Measurements from ENCODE around the gene ACTBL2. TPM values are rescaled to one million over a fixed set of nuclear protein-coding genes. Genes with fewer than 3 reads are reported as not detected.

ACTBL2 gene
- total RNA-seq (2016; rRNA removed; fragmentation: Illumina TruSeq; extraction: Trizol) = not detected in 2 replicates
- not detected in 2 replicates for total RNA-seq (2016; cell fraction: cytosol; rRNA removed; fragmentation: Illumina TruSeq; extraction: Trizol; ENCODE audit: low read depth)
- total RNA-seq (2016; cell fraction: insoluble cytoplasmic fraction; rRNA removed; fragmentation: Illumina TruSeq; extraction: Trizol) = not detected in 2 replicates
- not detected in 2 replicates for total RNA-seq (2016; cell fraction: membrane; rRNA removed; fragmentation: Illumina TruSeq; extraction: Trizol)
- not detected in 2 replicates for total RNA-seq (2016; cell fraction: nucleus; rRNA removed; fragmentation: Illumina TruSeq; extraction: Trizol)
- not detected in 2 replicates for polyA plus RNA-seq (2011; rRNA removed)
- not detected in 2 replicates for polyA plus RNA-seq (2011; cell fraction: cytosol; rRNA removed)
- not detected in 2 replicates for polyA plus RNA-seq (2011; cell fraction: nucleus; rRNA removed)
- polyA plus RNA-seq (2012) = not detected in 2 replicates
- polyA plus RNA-seq (2016; cell fraction: cytosol; fragmentation: Illumina TruSeq; extraction: Trizol; ENCODE audit: low read depth) = not detected in 2 replicates
- not detected in 2 replicates for polyA plus RNA-seq (2016; cell fraction: insoluble cytoplasmic fraction; fragmentation: Illumina TruSeq; extraction: Trizol; ENCODE audit: low read depth)
- polyA plus RNA-seq (2016; cell fraction: membrane; fragmentation: Illumina TruSeq; extraction: Trizol; ENCODE audit: low read depth) = not detected in 2 replicates
- polyA plus RNA-seq (2016; cell fraction: nucleus; fragmentation: Illumina TruSeq; extraction: Trizol; ENCODE audit: insufficient read depth, low read depth) = not detected in 2 replicates
- polyA minus RNA-seq (2011; rRNA and poly(A)+ RNA removed; ENCODE audit: low replicate concordance) = 0.30 TPM in 1 of 2 replicates, not detected in the other
- not detected in 2 replicates for polyA minus RNA-seq (2011; cell fraction: cytosol; rRNA and poly(A)+ RNA removed)
- not detected in 2 replicates for polyA minus RNA-seq (2011; cell fraction: nucleus; rRNA and poly(A)+ RNA removed)
- not detected for Bru-seq, nascent RNA
- not detected for BruChase-seq, experiment 1, labeled RNA remaining after a 6-hour chase
- not detected for BruChase-seq, experiment 2, labeled RNA remaining after a 2-hour chase
- long read RNA-seq, experiment 1 = 0 reads
- long read RNA-seq, experiment 2 = 0 reads

DNA sequence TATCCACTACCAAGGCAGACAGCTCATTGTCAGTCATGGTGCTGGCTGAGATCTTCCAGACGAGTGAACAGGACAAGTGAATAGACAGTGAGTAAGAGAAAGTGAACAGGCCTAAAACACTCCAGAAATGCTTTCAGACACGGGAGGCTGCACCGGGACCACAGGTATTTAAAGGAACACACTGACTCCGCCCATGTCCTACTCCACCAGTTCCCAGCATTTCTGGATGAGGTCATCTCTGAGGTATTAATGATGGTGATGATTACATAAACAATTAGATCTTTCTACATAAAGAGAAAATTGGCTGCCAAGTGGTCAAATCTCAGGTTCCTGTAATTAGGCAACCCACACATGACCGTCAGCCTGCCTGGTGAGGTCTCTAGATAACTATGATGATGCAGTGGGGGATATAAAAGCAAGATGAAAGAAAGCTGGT is at the start of gene ACTBL2:
Gene ACTBL2, minus strand, starts transcription at position 141 of the 436 bp plus-strand sequence. Its CDS starts 104 bp downstream, at position 37.
- ChIA-PET POLR2A (no interaction called here), CTCF (ENCODE audit: low intra/inter-chr PET ratio, low total read pairs) (no interaction called here)
- H3K9me3 ChIP-seq (ENCODE audit: low read length) = no peaks in the 10 kb centered on the region
- no peak within 1 kb of the TSS for H3K4me2 ChIP-seq (ENCODE audit: low read depth, low read length)
- no peaks in the 10 kb centered on the region for H3K79me2 ChIP-seq (ENCODE audit: insufficient read depth, low read length)
- no peaks in the 10 kb centered on the region for H3K27me3 ChIP-seq (ENCODE audit: control insufficient read depth in 1 of 2, insufficient read depth in 2 of 2, low read length in 2 of 2)
- no peak within 1 kb of the TSS for H3K27ac ChIP-seq (ENCODE audit: extremely low read length, insufficient read depth, low read length)
- H3K36me3 ChIP-seq (replicated peaks in 1 of 2; ENCODE audit: control insufficient read depth in 1 of 2, insufficient read depth in 2 of 2, low read length in 2 of 2) = no peaks in the 10 kb centered on the region
- no peaks in the 10 kb centered on the region for H3K4me1 ChIP-seq (ENCODE audit: insufficient read depth, low read length)
- intact Hi-C loops (cut with micrococcal nuclease; ENCODE audit: unreplicated experiment) (no loop called here), in situ Hi-C loops (cut with HindIII; ENCODE audit: extremely low pct_ligation_motif_present, low pct_unique_long_range_greater_than_20kb) (no loop called here)
- WGBS (ENCODE audit: low lambda C conversion rate) = 20% methylated on average over 5 of the region's 5 CpGs
- BruUV-seq (replicated peaks) = no TSS peak
- DNase-seq (ENCODE audit: low spot score) (no peak), FAIRE-seq (no peak), ATAC-seq (no peak)
- 0 out of 2 replicates have a peak, but pooled peaks have one; percentile 23 for TF ChIP-seq ATF7 (IDR thresholded peaks at IDR 0.05)
- TF ChIP-seq ATF7 (CRISPR knock-in tag; IDR thresholded peaks at IDR 0.05) = no peak
- TF ChIP-seq, protein P1, sequence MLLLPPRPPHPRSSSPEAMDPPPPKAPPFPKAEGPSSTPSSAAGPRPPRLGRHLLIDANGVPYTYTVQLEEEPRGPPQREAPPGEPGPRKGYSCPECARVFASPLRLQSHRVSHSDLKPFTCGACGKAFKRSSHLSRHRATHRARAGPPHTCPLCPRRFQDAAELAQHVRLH (CRISPR knock-in tag; IDR thresholded peaks at IDR 0.05; ENCODE audit: borderline replicate concordance, low read depth) = no peak
- no peak within 1 kb of the TSS for H2AFZ ChIP-seq (ENCODE audit: low read length)
- H3K9ac ChIP-seq (ENCODE audit: insufficient read depth, low read depth, low read length) = no peak within 1 kb of the TSS
- H3K4me3 ChIP-seq (replicated peaks in 1 of 3; ENCODE audit: insufficient read depth in 1 of 3, low read depth in 2 of 3, low read length in 3 of 3) = no peak within 1 kb of the TSS
- H4K20me1 ChIP-seq (ENCODE audit: insufficient read depth, low read length) = no peaks in the 10 kb centered on the region

DNA sequence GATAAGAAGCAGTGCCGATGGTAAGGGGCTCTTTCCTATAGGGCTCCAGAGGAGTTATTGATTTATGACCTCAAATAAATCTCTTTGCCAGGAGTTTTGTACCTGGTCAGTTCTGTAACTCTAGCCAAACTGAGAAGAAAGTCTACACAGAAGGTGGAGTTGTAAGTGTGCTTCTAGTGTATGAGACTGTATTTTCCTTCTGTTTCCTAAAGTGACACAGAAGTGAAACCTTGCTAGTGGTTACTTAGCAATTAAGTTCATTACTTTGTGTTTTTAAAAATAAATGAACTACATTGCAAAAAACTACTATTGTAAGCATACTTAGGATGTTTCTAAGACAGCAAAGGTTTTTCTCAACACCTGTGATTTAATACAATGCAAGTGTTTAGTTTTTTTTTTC is 48.7 kb upstream of the ACTBL2 start:
- POLR2A ChIA-PET = no interaction called here
- Histone ChIP-seq H3K79me2 (ENCODE audit: insufficient read depth, low read length) (no peaks in the 10 kb centered on the region), H2AFZ (ENCODE audit: low read length) (no peak overlapping the region), H3K27me3 (ENCODE audit: control insufficient read depth in 1 of 2, insufficient read depth in 2 of 2, low read length in 2 of 2) (no peaks in the 10 kb centered on the region), H3K4me2 (ENCODE audit: low read depth, low read length) (no peak overlapping the region), H3K36me3 (replicated peaks in 1 of 2; ENCODE audit: control insufficient read depth in 1 of 2, insufficient read depth in 2 of 2, low read length in 2 of 2) (no peaks in the 10 kb centered on the region), H3K9ac (ENCODE audit: insufficient read depth, low read depth, low read length) (no peak overlapping the region), H3K27ac (ENCODE audit: extremely low read length, insufficient read depth, low read length) (no peak overlapping the region), H3K4me3 (replicated peaks in 1 of 3; ENCODE audit: insufficient read depth in 1 of 3, low read depth in 2 of 3, low read length in 3 of 3) (no peak overlapping the region), H3K9me3 (ENCODE audit: low read length) (no peaks in the 10 kb centered on the region), H4K20me1 (ENCODE audit: insufficient read depth, low read length) (no peaks in the 10 kb centered on the region), H3K4me1 (ENCODE audit: insufficient read depth, low read length) (no peaks in the 10 kb centered on the region)
- in situ Hi-C loops (cut with HindIII; ENCODE audit: extremely low pct_ligation_motif_present, low pct_unique_long_range_greater_than_20kb) = no loop called here
- no TSS peak for BruUV-seq (replicated peaks)
- CTCF ChIA-PET (ENCODE audit: low intra/inter-chr PET ratio, low total read pairs) = no interaction called here
- 4% methylated on average over 1 of the region's 1 CpG for whole genome bisulfite sequencing (ENCODE audit: low lambda C conversion rate)
- ATAC-seq (no peak), DNase-seq (ENCODE audit: low spot score) (no peak), FAIRE-seq (no peak)
- intact Hi-C loops (cut with micrococcal nuclease; ENCODE audit: unreplicated experiment) = no loop called here
- TF ChIP-seq EP300 (IDR thresholded peaks at IDR 0.05; ENCODE audit: low read depth in 2 of 2, low read length in 2 of 2) (no peak), EP300 (CRISPR knock-in tag; IDR thresholded peaks at IDR 0.05; ENCODE audit: borderline replicate concordance) (no peak), ZNF552 (CRISPR knock-in tag; IDR thresholded peaks at IDR 0.05; ENCODE audit: borderline replicate concordance) (no peak), PAWR (CRISPR knock-in tag; IDR thresholded peaks at IDR 0.05; ENCODE audit: borderline replicate concordance) (no peak), ZNF792 (CRISPR knock-in tag; IDR thresholded peaks at IDR 0.05) (no peak), ZNF773 (CRISPR knock-in tag; IDR thresholded peaks at IDR 0.05; ENCODE audit: borderline replicate concordance) (no peak)
- TF ChIP-seq, protein P2, sequence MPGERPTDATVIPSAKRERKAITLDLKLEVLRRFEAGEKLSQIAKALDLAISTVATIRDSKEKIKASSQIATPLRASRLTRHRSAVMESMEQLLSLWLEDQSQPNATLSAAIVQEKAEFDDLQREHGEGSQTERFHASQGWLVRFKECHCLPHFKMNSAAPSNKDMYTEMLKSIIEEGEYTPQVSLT (CRISPR knock-in tag; IDR thresholded peaks at IDR 0.05; ENCODE audit: borderline replicate concordance, low read depth) = no peak
- TF ChIP-seq, protein P3, sequence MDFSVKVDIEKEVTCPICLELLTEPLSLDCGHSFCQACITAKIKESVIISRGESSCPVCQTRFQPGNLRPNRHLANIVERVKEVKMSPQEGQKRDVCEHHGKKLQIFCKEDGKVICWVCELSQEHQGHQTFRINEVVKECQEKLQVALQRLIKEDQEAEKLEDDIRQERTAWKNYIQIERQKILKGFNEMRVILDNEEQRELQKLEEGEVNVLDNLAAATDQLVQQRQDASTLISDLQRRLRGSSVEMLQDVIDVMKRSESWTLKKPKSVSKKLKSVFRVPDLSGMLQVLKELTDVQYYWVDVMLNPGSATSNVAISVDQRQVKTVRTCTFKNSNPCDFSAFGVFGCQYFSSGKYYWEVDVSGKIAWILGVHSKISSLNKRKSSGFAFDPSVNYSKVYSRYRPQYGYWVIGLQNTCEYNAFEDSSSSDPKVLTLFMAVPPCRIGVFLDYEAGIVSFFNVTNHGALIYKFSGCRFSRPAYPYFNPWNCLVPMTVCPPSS (IDR thresholded peaks at IDR 0.05) = no peak
- TF ChIP-seq, protein P4, sequence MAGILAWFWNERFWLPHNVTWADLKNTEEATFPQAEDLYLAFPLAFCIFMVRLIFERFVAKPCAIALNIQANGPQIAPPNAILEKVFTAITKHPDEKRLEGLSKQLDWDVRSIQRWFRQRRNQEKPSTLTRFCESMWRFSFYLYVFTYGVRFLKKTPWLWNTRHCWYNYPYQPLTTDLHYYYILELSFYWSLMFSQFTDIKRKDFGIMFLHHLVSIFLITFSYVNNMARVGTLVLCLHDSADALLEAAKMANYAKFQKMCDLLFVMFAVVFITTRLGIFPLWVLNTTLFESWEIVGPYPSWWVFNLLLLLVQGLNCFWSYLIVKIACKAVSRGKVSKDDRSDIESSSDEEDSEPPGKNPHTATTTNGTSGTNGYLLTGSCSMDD (CRISPR knock-in tag; IDR thresholded peaks at IDR 0.05) = no peak

All from HepG2 (cell line).